GM23248 (cell line): Measurements from ENCODE around the gene SULT6B1. TPM values are rescaled to one million over a fixed set of nuclear protein-coding genes. Genes with fewer than 3 reads are reported as not detected.
A peak's percentile ranks its signal among the peaks of the same experiment; 100 is the strongest.

ENCODE experiments used
- DNase-seq: peaks from one replicate; pipeline ENCODE4 v3.0.0-alpha.2; 2015
- H2AFZ ChIP-seq: fragments of 200-600 bp; sonication (generic); 2 replicates; pipeline ENCODE4 v1.6.1; 2016; ENCODE audit warnings: antibody characterized with exemption
- H3F3A ChIP-seq: fragments of 200-600 bp; sonication (generic); 2 replicates; pipeline ENCODE4 v1.6.1; 2016; ENCODE audit warnings: mild to moderate bottlenecking, antibody characterized with exemption, mixed run types; ENCODE audit not compliant: insufficient read depth
- H3K27ac ChIP-seq: fragments of 200-600 bp; sonication (generic); 2 replicates; pipeline ENCODE4 v1.5.1; 2016; ENCODE audit warnings: mild to moderate bottlenecking
- H3K27me3 ChIP-seq: fragments of 200-600 bp; sonication (generic); replicated peaks from 2 replicates; pipeline ENCODE4 v1.6.1; 2016; ENCODE audit warnings: mild to moderate bottlenecking; ENCODE audit not compliant: insufficient read depth
- H3K36me3 ChIP-seq: fragments of 200-600 bp; sonication (generic); 2 replicates; pipeline ENCODE4 v1.6.1; 2016; ENCODE audit warnings: low read depth, mild to moderate bottlenecking
- H3K4me1 ChIP-seq: fragments of 200-600 bp; sonication (generic); 2 replicates; pipeline ENCODE4 v1.6.1; 2016; ENCODE audit warnings: mild to moderate bottlenecking; ENCODE audit not compliant: insufficient read depth
- H3K4me2 ChIP-seq: fragments of 200-600 bp; sonication (generic); one replicate; pipeline ENCODE4 v1.6.1; 2016; ENCODE audit warnings: mild to moderate bottlenecking; ENCODE audit not compliant: unreplicated experiment
- H3K4me3 ChIP-seq: fragments of 200-600 bp; sonication (generic); 2 replicates; pipeline ENCODE4 v1.5.1; 2016; ENCODE audit warnings: mild to moderate bottlenecking
- H3K79me2 ChIP-seq: fragments of 200-600 bp; sonication (generic); 2 replicates; pipeline ENCODE4 v1.6.1; 2016; ENCODE audit warnings: mild to moderate bottlenecking; ENCODE audit not compliant: insufficient read depth
- H3K9ac ChIP-seq: fragments of 200-600 bp; sonication (generic); 2 replicates; pipeline ENCODE4 v1.6.1; 2016; ENCODE audit warnings: mild to moderate bottlenecking
- H3K9me2 ChIP-seq: fragments of 200-600 bp; sonication (generic); 2 replicates; pipeline ENCODE4 v1.6.1; 2016; ENCODE audit warnings: mixed run types, mild to moderate bottlenecking, moderate library complexity; ENCODE audit not compliant: insufficient read depth
- H3K9me3 ChIP-seq: fragments of 200-600 bp; sonication (generic); one replicate; pipeline ENCODE4 v1.6.1; 2017; ENCODE audit warnings: low read depth
- H4K20me1 ChIP-seq: fragments of 200-600 bp; sonication (generic); 2 replicates; pipeline ENCODE4 v1.6.0; 2016; ENCODE audit not compliant: insufficient read depth
- EZH2 ChIP-seq: fragments of 200-600 bp; sonication (generic); IDR thresholded peaks from 2 replicates; pipeline ENCODE4 v1.6.1; 2018; ENCODE audit warnings: antibody characterized with exemption, mild to moderate bottlenecking; ENCODE audit not compliant: insufficient read depth, poor library complexity, severe bottlenecking
- EZH2phosphoT487 ChIP-seq: fragments of 200-600 bp; sonication (generic); IDR thresholded peaks from 2 replicates; pipeline ENCODE4 v1.6.1; 2018; ENCODE audit warnings: antibody characterized with exemption, moderate library complexity, mild to moderate bottlenecking, low read depth; ENCODE audit not compliant: insufficient read depth
- WGBS, 2 experiments: methylation state at CpG; one replicate each; pipeline ENCODE4 v1.1.6; 2015 to 2017; ENCODE audit warnings: low lambda C conversion rate in 2 of 2, low coverage in 1 of 2; ENCODE audit errors: missing lambda C conversion rate in 2 of 2; 5-methylcytosine and 5-hydroxymethylcytosine counted together
- in situ Hi-C: fragments of 300-500 bp; cut with MboI; formaldehyde crosslinking; loops from 2 replicates; pipeline ENCODE4 v1.15.0; 2020
- polyA plus RNA-seq: library from polyadenylated mRNA; unstranded; fragments of >200 nt; fragmentation: Nextera tagmentation; extraction: Ambion mirVana; gene quantifications from 2 replicates; pipeline ENCODE4 v1.2.1, GENCODE V29; 2016
- total RNA-seq: library from RNA; depleted of rRNA; stranded (reverse); fragments of >200 nt; shearing (Covaris generic); gene quantifications from 2 replicates; pipeline ENCODE4 v1.2.3, GENCODE V29; 2014

SULT6B1 gene
- total and polyA plus RNA-seq, 2 experiments from 2014 or later: not detected

DNA sequence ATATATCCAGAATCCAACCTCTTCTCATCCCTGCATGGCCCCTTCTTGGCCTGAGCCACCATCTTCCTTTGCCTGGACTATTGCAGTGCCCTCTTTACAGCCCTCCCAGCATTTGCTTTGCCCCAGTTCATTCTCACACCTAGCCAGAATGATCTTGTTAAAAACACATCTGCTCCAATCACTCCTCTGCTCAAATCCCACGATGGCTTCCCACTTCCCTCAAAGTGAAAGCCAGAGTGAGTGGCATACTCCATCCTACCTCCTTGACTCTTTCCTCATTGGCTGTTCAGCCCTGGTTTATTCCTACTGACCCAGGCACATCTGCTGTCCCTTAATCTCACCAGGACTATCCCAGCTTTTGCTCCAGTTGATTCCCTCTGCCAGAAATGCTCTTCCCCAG lies 14.7 kb downstream of the SULT6B1 start:
- WGBS, 2 experiments: 64 to 77% methylated on average over 1 of the region's 1 CpG
- Histone ChIP-seq H3K9me3 (no peaks in the 10 kb centered on the region), H2AFZ (no peak overlapping the region), H4K20me1 (no peaks in the 10 kb centered on the region), H3K4me2 (no peak overlapping the region), H3K4me1 (no peaks in the 10 kb centered on the region), H3K79me2 (no peaks in the 10 kb centered on the region), H3K9me2 (no peaks in the 10 kb centered on the region), H3K36me3 (no peaks in the 10 kb centered on the region), H3F3A (no peaks in the 10 kb centered on the region), H3K4me3 (no peak overlapping the region), H3K27ac (no peak overlapping the region), H3K27me3 (no peaks in the 10 kb centered on the region), H3K9ac (no peak overlapping the region)
- in situ Hi-C loops: no loop called here
- no peak for DNase-seq
- TF ChIP-seq EZH2 (no peak), EZH2phosphoT487 (no peak)

DNA sequence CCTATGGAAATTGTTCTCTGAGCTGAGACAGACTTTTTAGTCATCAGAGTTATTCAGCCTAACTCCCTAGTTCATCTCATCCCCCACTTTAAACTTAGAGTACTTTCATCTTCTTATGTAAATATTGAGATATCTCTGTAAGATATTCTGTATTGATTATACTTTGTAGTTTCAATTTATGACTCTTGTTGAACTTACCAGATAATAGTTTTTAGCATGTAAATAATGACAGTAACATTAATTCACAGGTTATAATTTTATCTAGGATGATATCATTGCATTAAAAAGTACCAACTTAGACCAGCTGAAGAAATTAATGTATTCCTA lies 16.9 kb downstream of the SULT6B1 start:
- Histone ChIP-seq H3K79me2 (no peaks in the 10 kb centered on the region), H3K4me3 (no peak overlapping the region), H3K4me1 (0 out of 2 replicates have a peak, but pooled peaks cover 5% of the 10 kb centered on the region), H2AFZ (no peak overlapping the region), H3K36me3 (no peaks in the 10 kb centered on the region), H3K9ac (no peak overlapping the region), H3K4me2 (no peak overlapping the region), H3K9me2 (no peaks in the 10 kb centered on the region), H3K27ac (no peak overlapping the region), H3K27me3 (no peaks in the 10 kb centered on the region), H4K20me1 (no peaks in the 10 kb centered on the region), H3K9me3 (no peaks in the 10 kb centered on the region), H3F3A (no peaks in the 10 kb centered on the region)
- TF ChIP-seq EZH2 (no peak), EZH2phosphoT487 (no peak)
- in situ Hi-C loops: no loop called here
- no peak for DNase-seq

DNA sequence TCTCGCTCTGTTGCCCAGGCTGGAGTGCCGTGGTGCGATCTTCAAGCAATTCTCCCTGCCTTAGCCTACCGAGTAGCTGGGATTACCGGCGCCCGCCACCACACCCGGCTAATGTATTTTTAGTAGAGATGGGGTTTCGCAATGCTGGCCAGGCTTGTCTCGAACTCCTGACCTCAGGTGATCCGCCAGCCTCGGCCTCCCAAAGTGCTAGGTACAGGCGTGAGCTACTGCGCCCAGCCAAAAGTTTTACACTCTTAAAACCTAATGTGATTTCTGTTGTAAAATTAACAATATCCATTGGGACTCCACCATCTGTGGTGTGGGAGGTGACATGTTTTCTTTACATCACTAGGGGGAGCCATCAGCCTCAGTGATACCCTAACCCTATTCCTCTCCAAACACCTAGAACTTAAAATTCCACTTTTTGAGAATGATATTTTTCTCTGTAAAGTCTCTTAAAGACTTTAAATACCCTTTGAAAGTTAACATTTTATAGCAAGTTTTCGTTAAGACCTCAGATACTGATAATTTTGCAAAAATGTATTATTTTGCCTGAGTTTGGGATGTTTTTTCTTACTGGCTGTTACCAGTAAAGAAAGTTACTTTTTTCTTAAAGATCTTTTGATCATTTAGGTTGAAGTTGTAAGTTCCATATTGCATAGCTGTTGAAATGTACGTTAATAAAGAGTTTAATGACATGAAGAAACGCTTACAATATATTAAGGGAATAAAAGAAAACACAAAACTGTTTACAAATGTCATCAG lies 20.1 kb downstream of the SULT6B1 start:
- TF ChIP-seq EZH2 (no peak), EZH2phosphoT487 (no peak)
- WGBS, 2 experiments: 51 to 53% methylated on average over 17 of the region's 17 CpGs
- peak; percentile 58 for DNase-seq
- Histone ChIP-seq H3K36me3 (no peaks in the 10 kb centered on the region), H3K4me3 (no peak overlapping the region), H3K4me1 (0 out of 2 replicates have a peak, but pooled peaks cover 5% of the 10 kb centered on the region), H3F3A (no peaks in the 10 kb centered on the region), H3K27me3 (no peaks in the 10 kb centered on the region), H4K20me1 (no peaks in the 10 kb centered on the region), H3K79me2 (no peaks in the 10 kb centered on the region), H2AFZ (peak overlapping the region; percentile 76), H3K27ac (no peak overlapping the region), H3K9ac (no peak overlapping the region), H3K9me2 (no peaks in the 10 kb centered on the region), H3K4me2 (no peak overlapping the region), H3K9me3 (no peaks in the 10 kb centered on the region)
- in situ Hi-C loops: no loop called here

DNA sequence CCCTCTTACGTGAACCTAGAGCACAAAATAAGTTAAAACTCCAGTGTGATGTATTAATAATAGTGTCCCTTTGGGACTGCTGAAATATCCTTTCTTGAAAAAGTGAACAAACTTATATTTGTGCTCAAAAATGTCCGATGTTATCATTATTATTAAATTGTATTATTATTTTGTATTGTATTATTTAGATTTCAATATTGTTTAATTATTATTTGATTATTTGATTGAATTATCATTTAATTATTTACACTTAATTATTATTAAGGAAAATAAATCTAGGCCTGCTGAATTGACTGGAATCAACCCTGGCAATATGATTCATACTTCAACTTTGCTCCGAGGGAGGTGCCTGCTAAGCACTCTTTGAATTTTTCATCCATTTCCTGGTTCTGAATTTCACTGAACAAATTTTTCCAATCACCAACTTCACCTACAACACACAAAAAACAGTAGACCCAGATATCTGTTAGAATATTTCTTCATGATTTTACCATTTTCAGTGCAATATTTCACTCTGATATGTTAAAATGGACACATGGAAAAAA lies 20.8 kb downstream of the SULT6B1 start:
- Histone ChIP-seq H3K36me3 (no peaks in the 10 kb centered on the region), H3K27me3 (no peaks in the 10 kb centered on the region), H3F3A (no peaks in the 10 kb centered on the region), H3K4me2 (no peak overlapping the region), H3K9ac (no peak overlapping the region), H3K9me3 (no peaks in the 10 kb centered on the region), H3K79me2 (no peaks in the 10 kb centered on the region), H3K27ac (no peak overlapping the region), H2AFZ (peak overlapping the region; percentile 76), H4K20me1 (no peaks in the 10 kb centered on the region), H3K9me2 (no peaks in the 10 kb centered on the region), H3K4me1 (0 out of 2 replicates have a peak, but pooled peaks cover 5% of the 10 kb centered on the region), H3K4me3 (no peak overlapping the region)
- TF ChIP-seq EZH2phosphoT487 (no peak), EZH2 (no peak)
- WGBS, 2 experiments: 83 to 87% methylated on average over 3 of the region's 3 CpGs
- in situ Hi-C loops: no loop called here
- peak; percentile 36 for DNase-seq
